SH-SY5Y (cell line): ENCODE data around the gene MSI2.

Experiments used
- GATA2 ChIP-seq: IDR thresholded peaks from 2 replicates; pipeline ENCODE4 v1.6.1; 2011; ENCODE audit warnings: mild to moderate bottlenecking, low read depth, low read length
- GATA3 ChIP-seq: IDR thresholded peaks from 2 replicates; pipeline ENCODE4 v1.6.1; 2011; ENCODE audit warnings: low read depth, mild to moderate bottlenecking, low read length, moderate library complexity

DNA sequence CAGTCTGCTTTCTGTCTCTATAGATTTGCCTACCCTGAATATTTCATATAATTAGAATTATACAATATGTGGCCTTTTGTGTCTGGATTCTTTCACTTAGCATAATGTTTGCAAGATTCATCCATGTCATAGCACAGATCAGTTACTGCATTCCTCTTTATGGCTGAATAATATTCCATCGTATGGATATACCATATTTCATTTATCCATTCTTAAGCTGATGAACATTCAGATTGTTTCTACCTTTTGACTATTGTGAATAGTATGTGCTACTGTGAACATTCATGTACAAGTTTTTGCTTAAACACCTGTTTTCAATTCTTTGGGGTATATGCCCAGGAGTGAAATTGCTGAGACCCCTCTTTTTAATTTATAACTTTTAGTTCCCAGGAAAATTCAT lies 49.4 kb upstream of the MSI2 start:
- TF ChIP-seq GATA2 (no peak), GATA3 (no peak)
